Prostate gland (tissue), 2 donors: ENCODE data around the gene CCL8.

Experiments used
- CTCF ChIP-seq, 4 experiments: fragments of 200-600 bp in 2 of 4; fragments of 450-650 bp in 2 of 4; sonication (generic) in 2 of 4; IDR thresholded peaks; 1 replicate in 3 of 4; 2 replicates in 1 of 4; pipeline ENCODE4 v1.5.1; 2016 to 2019; ENCODE audit warnings: antibody characterized with exemption in 4 of 4, mild to moderate bottlenecking in 2 of 4, moderate library complexity in 2 of 4
- POLR2A ChIP-seq: fragments of 450-650 bp; IDR thresholded peaks from one replicate; pipeline ENCODE4 v1.6.1; 2016; ENCODE audit warnings: antibody characterized with exemption, mild to moderate bottlenecking
- POLR2AphosphoS5 ChIP-seq: sonication (generic); formaldehyde crosslinking; IDR thresholded peaks from one replicate; pipeline ENCODE4 v1.6.1; 2017; ENCODE audit warnings: antibody characterized with exemption

GRCh38 chr17:34302636-34303035 lies 16.6 kb upstream of the CCL8 start:
- TF ChIP-seq CTCF (IDR thresholded peaks at IDR 0.05) (no peak), POLR2AphosphoS5 (no peak), POLR2A (no peak)
